H54 (cell line): ENCODE results near the gene RABL6.

Source experiments
- DNase-seq: peaks from one replicate; pipeline ENCODE4 v3.0.0; 2011; ENCODE audit warnings: low spot score, mixed read lengths; ENCODE audit not compliant: insufficient read length
- FAIRE-seq: peaks from 3 replicates; lab custom pipeline; 2011; peaks lifted over from hg19 to GRCh38; lab: Jason Lieb, UNC
- POLR2A ChIP-seq: IDR thresholded peaks from 2 replicates; pipeline ENCODE4 v1.6.1; 2011; ENCODE audit warnings: low read depth, mild to moderate bottlenecking, low read length

RABL6 gene

GRCh38 chr9:136814725-136815421 is 7.1 kb downstream of the RABL6 start:
- no peak for DNase-seq
- no peak for FAIRE-seq
- no peak for TF ChIP-seq POLR2A

DNA sequence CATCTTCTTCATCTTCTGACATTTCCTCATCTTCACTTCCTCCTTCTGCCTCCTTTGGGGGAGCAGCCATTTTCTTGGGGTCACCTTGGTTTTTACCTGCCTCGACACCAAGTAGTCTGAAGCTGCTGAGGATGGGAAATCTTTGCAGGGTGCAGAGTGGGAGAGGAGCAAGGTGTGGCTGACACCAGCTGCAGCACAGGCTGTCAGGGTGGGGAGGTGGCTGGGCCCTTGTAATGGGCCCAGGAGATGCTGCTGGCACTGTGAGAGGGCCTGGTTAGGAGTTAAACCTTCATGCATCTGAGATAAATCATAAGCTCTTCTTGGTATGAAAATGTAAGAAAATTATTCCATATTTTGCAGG is 7.7 kb downstream of the RABL6 start:
- DNase-seq (no peak), FAIRE-seq (no peak)
- TF ChIP-seq POLR2A = no peak

- TF ChIP-seq POLR2A = no peak
Observed at GRCh38 chr9:136820971-136821825, 13.4 kb downstream of the RABL6 start.

GRCh38 chr9:136821826-136822544 is 14.2 kb downstream of the RABL6 start:
- DNase-seq (no peak), FAIRE-seq (no peak)
- no peak for TF ChIP-seq POLR2A

More at GRCh38 chr9:136820971-136821825, 13.4 kb downstream of the RABL6 start:
- no peak for DNase-seq
- FAIRE-seq = no peak

DNA sequence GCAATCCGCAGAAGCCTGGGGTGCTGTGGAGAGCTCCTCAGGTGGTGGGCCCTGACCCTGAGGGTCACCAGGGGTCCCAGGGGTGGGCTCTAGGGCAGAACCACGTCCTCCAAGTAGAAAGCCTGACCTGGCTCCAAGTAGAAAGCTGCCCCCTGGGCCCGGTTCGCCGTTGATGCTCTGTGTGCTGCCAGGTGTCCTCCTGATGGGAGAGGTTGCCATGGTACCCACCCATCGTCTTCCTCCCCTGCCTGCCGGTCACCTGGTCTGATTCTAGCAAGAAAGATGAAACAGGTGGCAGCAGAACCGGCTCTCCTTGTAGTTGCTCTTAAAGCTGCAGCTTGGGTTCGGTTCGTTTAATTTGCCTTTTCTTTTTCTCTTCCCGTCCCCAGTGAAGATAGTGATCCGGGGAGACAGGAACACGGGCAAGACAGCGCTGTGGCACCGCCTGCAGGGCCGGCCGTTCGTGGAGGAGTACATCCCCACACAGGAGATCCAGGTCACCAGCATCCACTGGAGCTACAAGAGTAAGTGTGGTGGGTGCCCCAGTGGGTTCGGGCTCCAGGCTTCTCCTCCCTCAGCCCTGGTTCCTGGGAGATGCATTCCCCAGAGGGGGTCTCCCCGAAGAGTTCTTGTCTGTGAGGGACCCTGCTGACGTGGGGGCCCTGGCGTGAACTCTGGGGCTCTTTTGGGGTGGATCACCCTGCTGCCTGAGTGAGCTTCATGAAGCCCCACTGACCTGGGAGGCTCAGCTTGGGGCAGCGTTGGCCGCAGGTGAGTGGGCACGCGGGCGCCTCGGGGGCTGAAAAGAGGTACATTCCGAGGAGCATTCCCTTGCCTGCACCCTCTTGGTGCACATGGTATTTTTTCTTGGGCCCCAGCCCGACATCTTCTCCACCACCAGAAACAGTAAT is 15.6 kb downstream of the RABL6 start:
- no peak for DNase-seq
- no peak for TF ChIP-seq POLR2A
- FAIRE-seq = no peak

DNA sequence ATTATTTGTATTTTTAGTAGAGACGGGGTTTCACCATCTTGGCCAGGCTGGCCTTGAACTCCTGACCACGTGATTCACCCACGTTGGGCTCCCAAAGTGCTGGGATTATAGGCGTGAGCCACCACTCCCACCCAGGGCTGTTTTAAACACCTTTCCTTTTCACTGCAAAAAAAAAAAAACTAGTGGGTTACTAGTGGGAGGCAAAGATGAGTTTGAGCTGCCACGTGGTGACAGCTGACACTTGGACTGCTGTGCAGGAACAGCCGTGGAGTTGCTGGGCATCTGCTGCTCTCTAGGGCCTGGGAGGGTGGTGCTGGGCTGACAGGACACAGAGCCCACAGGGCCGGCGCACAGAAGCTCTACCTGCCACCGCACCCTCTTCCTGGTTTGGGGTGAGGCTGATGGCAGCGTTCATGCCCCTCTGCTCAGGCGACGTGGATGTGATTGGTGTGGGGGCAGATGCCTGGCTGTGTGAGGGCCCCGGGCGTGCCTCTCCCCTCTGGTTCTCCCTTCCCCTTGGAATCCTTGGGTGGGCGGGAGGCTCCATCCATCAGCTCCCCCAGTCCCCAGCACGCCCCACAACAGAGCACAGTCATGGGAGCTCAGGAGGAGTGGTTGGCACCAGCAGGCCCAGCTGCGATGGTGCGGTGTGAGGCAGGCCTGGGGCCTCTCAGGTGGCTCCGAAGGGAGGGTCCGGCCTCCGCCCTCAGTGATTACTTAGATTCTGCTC is 16.9 kb downstream of the RABL6 start:
- DNase-seq (no peak), FAIRE-seq (no peak)
- no peak for TF ChIP-seq POLR2A

GRCh38 chr9:136825295-136826187 is 17.8 kb downstream of the RABL6 start:
- no peak for FAIRE-seq
- no peak for DNase-seq

GRCh38 chr9:136826188-136826541 is 18.4 kb downstream of the RABL6 start:
- no peak for FAIRE-seq
- DNase-seq = no peak
- no peak for TF ChIP-seq POLR2A

More at GRCh38 chr9:136825295-136826187, 17.8 kb downstream of the RABL6 start:
- no peak for TF ChIP-seq POLR2A

DNA sequence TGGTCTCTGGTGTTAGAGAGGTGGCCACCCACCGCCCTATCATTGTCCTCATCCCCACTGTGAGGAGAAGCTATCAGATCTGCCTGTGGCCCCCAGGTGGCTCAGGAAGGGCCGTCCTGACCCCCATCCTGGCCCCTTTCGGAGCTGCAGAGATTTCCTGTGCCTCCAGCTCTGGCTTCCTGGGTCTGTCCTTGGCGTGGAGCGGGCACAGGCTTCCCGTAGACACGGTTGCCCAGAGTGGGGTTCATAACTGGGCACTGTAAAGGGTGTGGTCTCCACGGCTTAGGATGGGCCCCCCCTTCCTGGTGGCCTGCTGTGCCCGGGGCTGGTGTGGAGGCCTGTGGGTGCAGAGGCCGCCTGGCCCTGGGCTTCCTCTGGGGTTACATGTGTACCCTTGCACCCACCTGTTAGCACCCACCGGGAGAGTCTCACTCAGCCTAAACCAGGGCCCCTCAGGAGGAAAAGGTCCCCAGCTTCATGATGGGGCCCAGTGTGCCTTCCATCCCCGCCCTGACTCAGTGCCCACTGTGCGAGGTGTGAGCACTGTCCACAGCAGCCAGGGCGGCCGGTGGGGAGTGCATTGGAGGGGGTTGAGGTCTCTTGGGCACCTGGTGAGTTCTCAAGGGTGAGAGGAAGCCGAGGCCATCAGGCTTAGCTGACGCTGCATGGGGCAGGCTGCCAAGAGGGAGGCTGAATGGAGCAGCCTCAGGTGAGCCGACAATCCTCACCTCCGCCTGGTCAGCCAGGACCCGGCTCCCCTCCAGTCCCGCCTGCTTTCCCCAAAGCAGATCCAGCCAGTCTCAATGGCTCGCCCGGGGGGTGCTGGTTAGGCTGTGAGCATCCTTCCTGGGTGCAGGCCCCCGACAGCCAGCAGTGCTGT is 19.2 kb downstream of the RABL6 start:
- TF ChIP-seq POLR2A = no peak
- no peak for FAIRE-seq
- no peak for DNase-seq

GRCh38 chr9:136827794-136828473 is 20.2 kb downstream of the RABL6 start:
- TF ChIP-seq POLR2A = no peak
- FAIRE-seq (no peak), DNase-seq (no peak)
